ENCODE measurements around the gene TSHZ3.

- TF ChIP-seq CTCF (IDR thresholded peaks at IDR 0.05) (no peak), POLR2A (IDR thresholded peaks at IDR 0.05) (no peak)
Observed at GRCh38 chr19:31318790-31319425, 30.3 kb downstream of the TSHZ3 start.

All from uterus (tissue), 2 donors.